Gastroesophageal sphincter (tissue), 3 donors: Measurements from ENCODE around the gene GCHFR.

Source experiments
- POLR2AphosphoS5 ChIP-seq: sonication (generic); formaldehyde crosslinking; IDR thresholded peaks from one replicate; pipeline ENCODE4 v1.6.1; 2017; ENCODE audit warnings: antibody characterized with exemption
- TF ChIP-seq, protein P1 (sequence below), 4 experiments: fragments of 200-600 bp in 2 of 4; fragments of 450-650 bp in 2 of 4; sonication (generic) in 1 of 4; IDR thresholded peaks; one replicate each; pipeline ENCODE4 v1.5.1; 2017 to 2019; ENCODE audit warnings: antibody characterized with exemption in 4 of 4, mild to moderate bottlenecking in 2 of 4, moderate library complexity in 2 of 4

DNA sequence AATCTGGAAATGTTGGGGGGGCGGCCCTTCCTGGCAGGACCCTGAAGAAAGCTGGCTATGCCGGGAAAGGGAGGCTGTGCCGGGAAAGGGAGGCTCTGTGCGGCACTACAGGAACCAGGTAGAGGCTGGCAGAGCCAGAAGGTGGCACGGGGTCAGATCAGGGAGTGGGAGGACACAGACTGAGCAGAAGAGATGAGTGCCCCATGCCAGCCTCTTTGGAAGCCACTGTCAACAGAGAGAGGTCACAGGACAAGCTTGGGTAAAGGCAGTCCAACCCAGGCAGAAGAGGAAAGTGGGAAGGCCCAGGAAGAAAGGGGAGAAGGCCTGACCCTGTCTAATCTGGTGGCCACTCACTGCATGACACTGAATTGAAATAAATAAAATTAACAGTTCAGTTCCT is 7.4 kb downstream of the GCHFR start:
- TF ChIP-seq POLR2AphosphoS5 = no peak
- TF ChIP-seq, protein P1, sequence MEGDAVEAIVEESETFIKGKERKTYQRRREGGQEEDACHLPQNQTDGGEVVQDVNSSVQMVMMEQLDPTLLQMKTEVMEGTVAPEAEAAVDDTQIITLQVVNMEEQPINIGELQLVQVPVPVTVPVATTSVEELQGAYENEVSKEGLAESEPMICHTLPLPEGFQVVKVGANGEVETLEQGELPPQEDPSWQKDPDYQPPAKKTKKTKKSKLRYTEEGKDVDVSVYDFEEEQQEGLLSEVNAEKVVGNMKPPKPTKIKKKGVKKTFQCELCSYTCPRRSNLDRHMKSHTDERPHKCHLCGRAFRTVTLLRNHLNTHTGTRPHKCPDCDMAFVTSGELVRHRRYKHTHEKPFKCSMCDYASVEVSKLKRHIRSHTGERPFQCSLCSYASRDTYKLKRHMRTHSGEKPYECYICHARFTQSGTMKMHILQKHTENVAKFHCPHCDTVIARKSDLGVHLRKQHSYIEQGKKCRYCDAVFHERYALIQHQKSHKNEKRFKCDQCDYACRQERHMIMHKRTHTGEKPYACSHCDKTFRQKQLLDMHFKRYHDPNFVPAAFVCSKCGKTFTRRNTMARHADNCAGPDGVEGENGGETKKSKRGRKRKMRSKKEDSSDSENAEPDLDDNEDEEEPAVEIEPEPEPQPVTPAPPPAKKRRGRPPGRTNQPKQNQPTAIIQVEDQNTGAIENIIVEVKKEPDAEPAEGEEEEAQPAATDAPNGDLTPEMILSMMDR (IDR thresholded peaks at IDR 0.05) = no peak
